BE2C (cell line): Measurements from ENCODE around the gene STK38L.

Experiments
- DNase-seq: peaks from one replicate; pipeline ENCODE4 v3.0.0-alpha.2; 2020
- H3K27me3 ChIP-seq: fragments of 250-450 bp; sonication (Bioruptor Pico); 2 replicates; pipeline ENCODE4 v1.5.1; 2020; ENCODE audit warnings: mild to moderate bottlenecking
- H3K36me3 ChIP-seq: fragments of 250-450 bp; sonication (Bioruptor Pico); 2 replicates; pipeline ENCODE4 v1.5.1; 2020; ENCODE audit warnings: mild to moderate bottlenecking
- H3K4me1 ChIP-seq: fragments of 250-450 bp; sonication (Bioruptor Pico); 2 replicates; pipeline ENCODE4 v1.5.1; 2020
- H3K4me3 ChIP-seq: 2 replicates; pipeline ENCODE4 v1.5.1; 2011; ENCODE audit warnings: low read depth, low read length
- H3K9me3 ChIP-seq: fragments of 250-450 bp; sonication (Bioruptor Pico); 2 replicates; pipeline ENCODE4 v1.5.1; 2020
- TF ChIP-seq, protein P1 (sequence below): IDR thresholded peaks from 2 replicates; pipeline ENCODE4 v1.5.1; 2012; ENCODE audit warnings: mild to moderate bottlenecking, low read depth, low read length

The STK38L gene

DNA sequence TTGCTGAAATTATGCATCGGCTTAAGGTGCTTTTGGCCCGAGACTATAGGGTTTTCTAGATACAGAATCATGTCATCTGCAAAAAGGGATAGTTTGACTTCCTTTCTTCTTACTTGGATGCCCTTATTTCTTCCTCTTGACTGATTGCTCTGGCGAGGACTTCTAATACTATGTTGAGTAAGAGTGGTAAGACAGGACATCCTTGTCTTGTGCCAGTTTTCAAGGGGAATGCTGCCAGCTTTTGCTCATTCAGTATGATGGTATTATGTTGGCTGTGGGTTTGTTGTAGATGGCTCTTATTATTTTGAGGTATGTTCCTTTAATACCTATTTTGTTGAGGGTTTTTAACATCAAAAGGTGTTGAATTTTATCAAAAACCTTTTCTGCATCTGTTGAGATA, 96.9 kb downstream of the STK38L start:
- Histone ChIP-seq H3K27me3 (peaks cover 9% of the 10 kb centered on the region), H3K36me3 (no peaks in the 10 kb centered on the region), H3K4me3 (no peak overlapping the region), H3K9me3 (no peaks in the 10 kb centered on the region), H3K4me1 (no peaks in the 10 kb centered on the region)
- TF ChIP-seq, protein P1, sequence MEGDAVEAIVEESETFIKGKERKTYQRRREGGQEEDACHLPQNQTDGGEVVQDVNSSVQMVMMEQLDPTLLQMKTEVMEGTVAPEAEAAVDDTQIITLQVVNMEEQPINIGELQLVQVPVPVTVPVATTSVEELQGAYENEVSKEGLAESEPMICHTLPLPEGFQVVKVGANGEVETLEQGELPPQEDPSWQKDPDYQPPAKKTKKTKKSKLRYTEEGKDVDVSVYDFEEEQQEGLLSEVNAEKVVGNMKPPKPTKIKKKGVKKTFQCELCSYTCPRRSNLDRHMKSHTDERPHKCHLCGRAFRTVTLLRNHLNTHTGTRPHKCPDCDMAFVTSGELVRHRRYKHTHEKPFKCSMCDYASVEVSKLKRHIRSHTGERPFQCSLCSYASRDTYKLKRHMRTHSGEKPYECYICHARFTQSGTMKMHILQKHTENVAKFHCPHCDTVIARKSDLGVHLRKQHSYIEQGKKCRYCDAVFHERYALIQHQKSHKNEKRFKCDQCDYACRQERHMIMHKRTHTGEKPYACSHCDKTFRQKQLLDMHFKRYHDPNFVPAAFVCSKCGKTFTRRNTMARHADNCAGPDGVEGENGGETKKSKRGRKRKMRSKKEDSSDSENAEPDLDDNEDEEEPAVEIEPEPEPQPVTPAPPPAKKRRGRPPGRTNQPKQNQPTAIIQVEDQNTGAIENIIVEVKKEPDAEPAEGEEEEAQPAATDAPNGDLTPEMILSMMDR = no peak
- DNase-seq = no peak

DNA sequence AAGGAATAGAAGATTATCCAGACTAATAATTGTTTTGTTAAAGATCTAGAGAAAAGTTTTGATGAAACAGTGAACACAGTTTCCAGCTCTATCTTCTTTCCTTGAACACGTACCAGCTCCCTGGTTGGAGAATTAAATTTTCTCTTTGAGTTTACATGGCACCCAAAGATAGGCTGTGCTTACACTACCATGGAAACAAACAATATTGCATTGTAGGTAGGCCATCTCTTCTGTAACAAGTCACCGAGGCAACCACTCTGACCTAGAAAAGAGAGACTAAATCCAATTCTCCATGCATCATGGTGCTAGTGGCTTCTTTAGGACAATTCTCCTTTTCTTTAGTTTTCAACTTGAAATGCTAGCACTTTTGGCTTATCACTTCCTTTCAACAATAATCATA, 98.5 kb downstream of the STK38L start:
- peaks cover 9% of the 10 kb centered on the region; the same call in 1 of the 2 replicates for H3K27me3 ChIP-seq
- no peaks in the 10 kb centered on the region for H3K36me3 ChIP-seq
- TF ChIP-seq, protein P1 = no peak
- H3K9me3 ChIP-seq = no peaks in the 10 kb centered on the region
- DNase-seq = no peak
- H3K4me1 ChIP-seq = no peaks in the 10 kb centered on the region
- H3K4me3 ChIP-seq = no peak overlapping the region

DNA sequence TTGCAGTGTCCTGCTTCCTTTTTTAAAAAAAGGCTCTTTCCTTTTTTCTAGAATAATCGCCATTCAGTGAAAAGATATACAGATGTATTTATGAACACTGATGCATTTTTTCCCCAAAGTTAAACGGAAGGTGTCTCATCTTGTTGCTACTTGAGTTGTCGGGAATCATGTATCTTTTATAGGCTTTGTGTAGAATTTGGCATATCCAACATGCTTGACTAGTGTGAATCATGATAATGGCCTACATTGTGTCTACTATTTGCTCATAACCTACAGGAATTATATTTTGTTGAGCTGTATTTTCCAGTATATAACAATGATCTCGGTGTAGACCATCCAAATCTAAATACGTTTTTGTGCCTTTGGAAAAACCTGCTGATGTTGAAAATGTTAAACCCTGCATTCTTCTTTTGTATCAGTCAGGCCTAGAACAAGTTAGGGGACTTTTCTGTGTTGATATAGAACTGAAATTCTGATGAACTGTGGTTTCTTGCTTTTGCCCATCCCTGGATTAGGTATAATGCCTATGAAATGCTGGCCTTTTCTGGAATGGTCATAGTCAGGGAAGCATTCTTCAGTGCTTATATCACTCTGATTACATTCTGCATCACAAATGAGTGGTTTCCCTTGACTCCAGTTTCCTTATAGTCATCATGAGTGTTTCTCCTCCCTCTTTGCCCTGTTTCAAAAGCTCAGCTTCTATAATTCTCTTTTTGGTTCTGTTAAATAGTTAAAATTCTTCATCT, 99.3 kb downstream of the STK38L start:
- TF ChIP-seq, protein P1 = no peak
- no peak for DNase-seq
- Histone ChIP-seq H3K9me3 (no peaks in the 10 kb centered on the region), H3K4me1 (no peaks in the 10 kb centered on the region), H3K4me3 (no peak overlapping the region), H3K27me3 (peaks cover 9% of the 10 kb centered on the region; the same call in 1 of the 2 replicates), H3K36me3 (no peaks in the 10 kb centered on the region)

DNA sequence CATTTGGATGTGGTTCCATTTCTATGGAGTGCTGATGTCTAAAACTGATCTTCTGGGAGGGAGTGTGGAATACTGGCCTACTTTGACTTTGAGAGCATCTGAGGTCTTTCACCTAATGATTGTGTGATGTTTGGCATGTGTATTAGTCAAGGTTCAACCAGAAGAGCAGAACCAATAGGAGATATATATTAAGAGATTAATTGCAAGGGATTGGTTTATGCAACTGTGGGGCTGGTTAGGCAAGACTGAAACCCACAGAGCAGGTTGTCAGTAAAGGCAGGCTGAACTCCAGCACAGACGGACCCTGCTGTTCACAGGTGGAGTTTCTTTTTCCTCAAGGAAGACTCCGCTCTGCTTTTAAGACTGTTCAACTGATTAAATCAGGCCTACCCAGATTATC, 100.2 kb downstream of the STK38L start:
- Histone ChIP-seq H3K4me1 (no peaks in the 10 kb centered on the region), H3K27me3 (peaks cover 9% of the 10 kb centered on the region; the same call in 1 of the 2 replicates), H3K4me3 (no peak overlapping the region), H3K9me3 (no peaks in the 10 kb centered on the region), H3K36me3 (no peaks in the 10 kb centered on the region)
- no peak for DNase-seq
- TF ChIP-seq, protein P1 = no peak

DNA sequence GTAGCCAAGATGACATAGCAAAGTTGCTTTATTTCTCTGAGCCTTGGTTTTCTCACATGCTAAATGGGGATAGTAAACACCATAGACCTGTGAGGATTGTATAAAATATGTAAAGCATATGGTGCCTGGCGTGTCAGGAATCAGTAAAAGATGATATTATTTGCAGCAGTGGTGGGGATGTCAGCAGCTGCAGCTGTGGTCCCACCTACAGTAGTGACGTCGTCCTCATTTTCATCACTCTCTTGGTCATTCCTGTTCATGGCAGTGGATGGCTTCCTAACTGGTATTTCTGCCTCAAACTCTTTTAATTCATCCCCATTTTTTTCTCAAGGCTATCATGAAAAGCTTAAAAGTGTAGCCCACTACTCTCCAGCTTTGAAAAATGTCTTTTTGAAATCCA, 100.7 kb downstream of the STK38L start:
- Histone ChIP-seq H3K4me1 (no peaks in the 10 kb centered on the region), H3K9me3 (no peaks in the 10 kb centered on the region), H3K27me3 (peaks cover 14% of the 10 kb centered on the region; the same call in 1 of the 2 replicates), H3K36me3 (no peaks in the 10 kb centered on the region), H3K4me3 (no peak overlapping the region)
- TF ChIP-seq, protein P1 = no peak
- DNase-seq = no peak

DNA sequence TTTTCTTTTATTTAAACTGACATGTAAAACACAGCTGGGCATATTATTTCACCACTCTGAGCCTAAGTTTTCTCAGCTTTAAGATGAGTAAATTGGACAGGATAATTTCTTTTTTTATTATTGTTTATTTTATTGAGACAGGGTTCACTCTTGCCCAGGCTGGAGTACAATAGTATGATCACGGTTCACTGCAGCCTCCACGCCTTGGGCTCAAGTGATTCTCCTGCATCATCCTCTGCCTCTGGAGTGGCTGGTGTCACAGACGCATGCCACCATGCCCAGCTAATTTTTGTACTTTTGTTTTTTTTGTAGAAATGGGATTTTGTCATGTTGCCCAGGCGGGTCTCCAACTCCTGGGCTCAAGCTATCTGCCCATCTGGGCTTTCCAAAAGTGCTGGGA, 101.3 kb downstream of the STK38L start:
- no peak for DNase-seq
- peaks cover 13% of the 10 kb centered on the region; the same call in 1 of the 2 replicates for H3K27me3 ChIP-seq
- TF ChIP-seq, protein P1 = no peak
- H3K36me3 ChIP-seq = no peaks in the 10 kb centered on the region
- no peak overlapping the region for H3K4me3 ChIP-seq
- no peaks in the 10 kb centered on the region for H3K4me1 ChIP-seq
- no peaks in the 10 kb centered on the region for H3K9me3 ChIP-seq
